ENCODE measurements around the gene PLEKHM2.

The PLEKHM2 gene

DNA sequence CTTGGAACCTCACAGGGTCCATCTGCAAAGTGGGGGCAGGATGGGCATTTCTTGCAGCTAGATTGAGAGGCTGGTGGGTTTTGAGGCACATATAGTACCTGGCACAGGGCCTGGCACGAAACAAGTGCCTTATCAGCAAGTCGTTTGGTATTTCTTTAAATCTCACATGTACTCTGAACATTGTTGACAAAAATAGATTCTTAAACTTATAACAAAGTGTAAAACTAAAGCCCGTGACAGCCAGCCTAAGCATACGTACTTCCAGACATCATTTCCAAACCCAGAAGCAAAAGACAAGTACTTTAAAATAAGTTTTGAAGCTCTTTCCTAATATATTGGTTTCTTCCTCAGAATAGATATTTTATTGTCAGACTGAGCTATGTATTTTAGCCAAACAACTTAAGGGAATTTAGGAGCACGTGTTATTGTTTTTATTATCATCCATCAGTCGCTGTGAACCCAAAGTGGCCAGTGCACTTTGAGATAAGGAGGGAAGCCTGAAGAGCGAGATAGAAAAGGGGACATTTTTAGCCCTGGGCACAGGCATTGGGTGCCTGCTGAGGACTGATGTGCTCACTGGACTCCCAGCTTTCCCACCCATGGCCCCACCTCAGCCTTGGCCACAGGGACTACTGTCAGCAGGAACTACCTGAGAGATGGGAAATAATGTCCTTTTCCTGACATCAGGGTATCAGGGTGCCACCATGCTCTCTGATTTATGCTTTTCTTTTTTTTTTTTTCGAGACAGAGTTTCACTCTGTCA lies 77.4 kb downstream of the PLEKHM2 start:
- no peak for DNase-seq

DNA sequence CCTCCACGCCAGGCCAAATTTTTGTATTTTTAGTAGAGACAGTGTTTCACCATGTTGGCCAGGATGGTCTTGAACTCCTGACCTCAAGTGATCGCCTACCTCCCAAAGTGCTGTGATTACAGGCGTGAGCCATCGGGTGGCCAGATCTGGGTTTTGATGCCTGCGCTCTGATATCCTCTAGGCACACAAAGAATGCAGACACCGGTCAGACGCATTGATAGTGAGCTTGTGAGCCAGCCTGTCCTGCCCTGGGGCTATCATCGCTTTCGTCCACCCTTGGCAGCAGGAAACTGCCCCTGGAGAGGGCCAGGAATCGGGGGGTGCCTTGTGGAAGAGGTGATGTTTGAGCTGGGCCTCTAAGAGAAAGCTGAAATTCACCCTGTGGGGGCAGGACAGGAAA lies 78.4 kb downstream of the PLEKHM2 start:
- DNase-seq, result no peak

DNA sequence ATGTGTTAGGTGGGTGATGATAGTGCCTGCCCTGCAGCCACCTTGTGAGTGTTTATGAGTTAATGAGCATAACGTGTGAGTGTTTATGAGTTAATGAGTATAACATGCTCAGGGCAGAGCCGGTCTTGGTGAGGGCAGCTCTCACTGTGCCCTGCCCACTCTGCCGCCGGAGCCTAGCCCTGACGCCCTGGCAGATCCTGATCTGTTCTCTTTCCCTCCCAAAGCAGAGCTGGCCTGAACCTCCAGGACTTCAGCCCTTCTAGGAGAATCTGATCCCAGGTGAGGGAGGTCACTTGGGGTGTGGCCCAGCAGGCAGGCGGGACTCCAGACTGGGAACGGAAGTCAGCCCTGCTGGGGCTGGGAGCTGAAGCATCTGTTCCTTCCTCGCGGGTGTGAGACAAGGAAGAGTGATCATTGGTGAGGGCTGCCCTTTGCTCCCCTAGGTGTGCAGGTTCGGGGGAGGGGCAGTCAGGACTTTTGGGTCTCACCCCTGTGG lies 80.2 kb downstream of the PLEKHM2 start:
- no peak for DNase-seq

DNA sequence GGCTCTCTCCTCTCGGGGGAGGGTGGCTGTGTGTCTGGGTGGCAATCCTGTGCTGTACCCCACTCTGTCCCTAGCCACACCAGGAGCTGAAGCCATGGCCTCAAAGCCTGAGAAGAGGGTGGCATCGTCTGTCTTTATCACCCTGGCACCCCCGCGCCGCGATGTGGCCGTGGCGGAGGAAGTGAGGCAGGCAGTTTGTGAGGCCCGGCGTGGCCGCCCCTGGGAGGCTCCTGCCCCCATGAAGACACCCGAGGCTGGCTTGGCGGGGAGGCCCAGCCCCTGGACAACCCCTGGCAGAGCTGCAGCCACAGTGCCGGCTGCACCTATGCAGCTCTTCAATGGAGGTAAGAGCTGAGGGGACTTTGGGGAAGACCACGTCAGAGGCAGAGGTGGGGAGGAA lies 80.8 kb downstream of the PLEKHM2 start:
- no peak for DNase-seq

DNA sequence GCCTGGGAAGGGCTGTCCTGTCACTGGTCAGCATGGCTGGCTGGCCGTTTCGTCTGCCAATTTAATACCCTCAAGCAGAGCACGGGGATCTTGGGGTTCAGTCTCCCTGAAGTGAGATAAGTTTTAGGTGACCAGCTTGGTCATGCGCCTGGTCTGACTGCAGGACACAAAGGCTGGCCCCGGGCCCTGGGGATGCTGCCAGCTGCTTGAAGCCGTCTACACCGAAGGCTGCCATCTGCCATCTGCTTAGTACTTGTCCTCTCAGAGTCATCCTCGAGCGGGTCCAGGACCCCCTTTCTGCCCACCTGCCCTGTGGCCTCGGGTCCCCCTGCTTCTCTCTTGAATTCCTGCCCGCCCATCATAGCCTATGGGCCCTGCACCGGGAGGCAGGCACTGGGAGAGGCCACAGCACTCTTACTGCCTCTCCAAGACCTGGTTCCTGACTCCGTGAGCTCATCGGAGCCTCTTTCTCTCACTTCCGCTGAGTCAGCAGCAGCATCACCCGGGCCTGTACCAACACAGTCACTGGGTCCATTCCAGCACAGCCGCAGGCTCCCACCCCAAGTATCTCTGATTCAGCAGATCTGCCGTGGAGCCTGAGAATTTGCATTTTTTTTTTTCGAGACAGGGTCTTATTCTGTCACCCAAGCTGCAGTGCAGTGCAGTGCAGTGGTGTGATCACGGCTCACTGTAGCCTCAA lies 81.5 kb downstream of the PLEKHM2 start:
- DNase-seq, result no peak

DNA sequence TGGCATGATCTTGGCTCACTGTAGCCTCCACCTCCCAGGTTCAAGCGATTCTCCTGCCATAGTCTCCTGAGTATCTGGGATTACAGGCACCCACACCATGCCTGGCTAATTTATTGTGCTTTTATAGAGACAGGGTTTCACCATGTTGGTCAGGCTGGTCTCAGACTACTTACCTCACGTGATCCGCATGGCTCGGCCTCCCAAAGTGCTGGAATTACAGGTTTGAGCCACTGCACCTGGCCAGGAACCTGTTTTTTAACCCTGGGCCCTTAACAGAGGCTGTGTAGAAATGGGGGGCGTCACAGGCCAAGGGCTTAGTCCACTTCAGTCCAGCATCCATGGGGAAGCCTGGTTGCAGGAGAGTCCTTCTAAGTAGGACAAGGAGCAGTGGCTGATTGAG lies 83.8 kb downstream of the PLEKHM2 start:
- no peak for DNase-seq

DNA sequence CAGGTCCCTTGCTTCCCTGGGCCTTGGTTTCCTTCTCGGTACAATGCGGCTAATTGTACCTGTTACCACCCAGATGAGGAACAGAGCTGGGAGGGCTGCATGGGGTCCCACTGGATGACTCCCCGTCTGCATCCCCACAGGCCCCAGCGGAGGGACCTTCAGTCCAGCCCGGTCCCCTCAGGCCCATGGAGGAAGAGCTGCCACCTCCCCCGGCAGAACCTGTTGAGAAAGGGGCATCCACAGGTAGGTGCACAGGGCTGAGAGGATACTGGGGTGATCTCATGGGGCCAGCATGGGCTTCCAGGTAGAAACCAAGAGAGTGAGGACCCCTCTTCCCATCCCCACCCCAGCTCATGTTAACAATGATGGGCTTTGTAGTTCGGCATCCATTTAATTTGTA lies 84.3 kb downstream of the PLEKHM2 start:
- DNase-seq, result no peak

DNA sequence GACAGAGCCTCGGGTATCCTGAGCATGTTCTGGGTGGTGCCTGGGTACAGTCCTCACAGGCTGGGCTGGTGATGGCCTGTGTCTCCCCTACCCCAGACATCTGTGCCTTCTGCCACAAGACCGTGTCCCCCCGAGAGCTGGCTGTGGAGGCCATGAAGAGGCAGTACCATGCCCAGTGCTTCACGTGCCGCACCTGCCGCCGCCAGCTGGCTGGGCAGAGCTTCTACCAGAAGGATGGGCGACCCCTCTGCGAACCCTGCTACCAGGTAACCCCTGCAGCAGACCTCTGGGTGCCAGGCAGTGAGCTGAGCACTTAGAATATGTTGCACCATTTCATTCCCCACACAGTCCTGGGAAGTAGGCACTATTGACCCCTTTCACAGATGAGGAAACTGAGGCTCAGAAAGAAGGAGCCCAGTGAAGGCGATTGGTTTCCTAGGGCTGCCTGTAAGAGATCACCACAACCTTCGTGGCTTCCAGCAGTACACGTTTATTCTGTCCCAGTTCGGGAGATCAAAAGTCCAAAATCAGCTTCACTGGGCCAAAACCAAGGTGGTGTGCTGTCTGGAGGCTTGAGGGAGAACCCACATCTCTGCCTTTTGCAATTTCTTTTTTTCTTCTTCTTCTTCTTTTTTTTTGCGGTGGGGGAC lies 86.3 kb downstream of the PLEKHM2 start:
- DNase-seq, result no peak

DNA sequence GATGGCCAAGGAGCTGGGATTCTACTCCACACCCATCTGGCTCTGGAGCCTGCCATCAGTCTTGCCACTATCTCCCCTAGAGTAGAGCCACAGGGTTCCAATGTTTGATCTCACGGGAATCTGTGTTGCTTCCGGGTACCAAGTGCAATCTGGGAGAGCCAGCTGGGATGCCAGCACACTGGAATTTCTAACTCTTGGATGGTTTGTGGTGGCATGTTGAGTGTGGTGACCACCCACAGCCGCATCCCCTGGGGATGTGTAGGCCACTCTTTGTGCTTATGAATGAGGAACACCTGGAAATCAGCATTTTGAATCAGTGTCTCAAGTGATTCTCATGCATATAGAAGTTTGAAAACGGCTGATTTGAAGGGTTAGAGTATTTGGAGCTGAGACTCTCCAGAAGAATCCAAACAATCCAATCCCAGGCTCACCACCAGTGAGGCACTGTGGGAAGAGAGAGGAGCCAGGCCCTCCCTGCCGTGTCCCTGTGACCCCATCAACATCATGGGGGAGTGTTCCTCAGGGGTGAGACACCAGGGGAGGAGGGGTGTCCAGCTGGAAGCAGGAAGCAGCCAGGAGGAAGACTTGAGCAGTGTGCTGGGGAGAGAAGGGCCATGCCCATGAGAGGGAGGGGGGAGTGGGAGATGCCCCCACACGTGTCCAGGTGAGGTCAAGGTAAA lies 87.9 kb downstream of the PLEKHM2 start:
- no peak for DNase-seq

DNA sequence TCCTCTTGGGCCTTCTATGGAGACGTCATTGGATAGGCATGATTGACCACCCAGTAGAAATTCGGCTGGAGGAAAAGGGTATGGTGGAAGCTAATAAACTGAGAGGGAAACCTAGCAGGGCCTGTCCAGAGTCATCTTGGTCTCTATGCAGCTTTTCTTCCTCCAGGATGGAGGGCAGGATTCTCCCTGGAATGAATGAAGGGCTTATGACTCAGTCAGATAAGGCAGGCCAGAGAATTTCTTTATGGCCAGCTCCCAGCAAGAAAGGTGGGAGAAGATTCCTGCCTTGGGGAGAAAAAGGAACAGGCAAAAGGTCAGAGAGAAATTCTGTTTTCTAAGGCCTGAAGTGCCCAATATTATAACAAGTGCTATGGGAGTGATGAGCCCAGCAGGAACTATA lies 91.6 kb downstream of the PLEKHM2 start:
- DNase-seq, result no peak

DNA sequence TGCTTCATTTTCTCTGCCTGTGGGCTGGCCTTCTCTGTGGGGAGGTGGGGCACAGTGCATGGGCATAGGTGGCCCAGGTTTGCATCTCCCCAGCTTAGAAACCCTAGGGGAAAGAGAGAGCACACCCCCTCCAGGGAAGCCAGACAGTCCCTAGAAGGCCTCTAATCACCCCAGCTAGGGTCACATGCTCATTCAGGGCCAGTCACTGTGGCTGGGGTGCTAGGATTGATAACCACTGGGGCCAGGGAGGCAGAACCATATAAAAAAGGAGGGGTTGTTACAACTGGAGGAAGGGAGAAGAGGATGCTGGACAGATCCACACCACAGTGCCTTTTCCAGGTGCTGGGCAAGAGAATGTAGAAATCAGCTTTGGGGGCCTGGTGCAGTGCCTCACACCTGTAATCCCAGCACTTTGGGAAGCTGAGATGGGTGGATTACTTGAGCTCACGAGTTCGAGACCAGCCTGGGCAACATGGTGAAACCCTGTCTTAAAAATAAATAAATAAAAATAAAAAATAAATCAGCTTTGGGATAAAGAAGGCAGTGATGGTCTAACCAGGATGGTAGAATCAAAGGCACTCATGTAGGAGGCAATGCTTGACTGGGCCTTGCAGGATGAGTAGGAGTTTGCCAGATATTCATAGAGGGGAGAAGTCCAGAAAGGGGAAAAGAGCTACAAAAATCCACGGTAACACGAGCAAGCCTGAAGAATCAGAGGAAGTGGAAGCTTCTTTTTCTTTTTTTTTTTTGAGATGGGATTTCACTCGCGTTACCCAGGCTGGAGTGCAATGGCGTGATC lies 94.0 kb downstream of the PLEKHM2 start:
- no peak for DNase-seq
